Gastroesophageal sphincter (tissue), 3 donors: ENCODE results near the gene TENT5C.

Source experiments
- EP300 ChIP-seq: sonication (generic); formaldehyde crosslinking; IDR thresholded peaks from one replicate; pipeline ENCODE4 v1.6.1; 2017; ENCODE audit warnings: antibody characterized with exemption, mild to moderate bottlenecking
- POLR2A ChIP-seq, 2 donors: fragments of 450-650 bp; IDR thresholded peaks; one replicate each; pipeline ENCODE4 v1.6.1; 2017; ENCODE audit warnings: antibody characterized with exemption in 2 of 2, mild to moderate bottlenecking in 2 of 2, moderate library complexity in 1 of 2
- POLR2AphosphoS5 ChIP-seq: sonication (generic); formaldehyde crosslinking; IDR thresholded peaks from one replicate; pipeline ENCODE4 v1.6.1; 2017; ENCODE audit warnings: antibody characterized with exemption
- TF ChIP-seq, protein P1 (sequence below), 4 experiments: fragments of 200-600 bp in 2 of 4; fragments of 450-650 bp in 2 of 4; sonication (generic) in 1 of 4; IDR thresholded peaks; one replicate each; pipeline ENCODE4 v1.5.1; 2017 to 2019; ENCODE audit warnings: antibody characterized with exemption in 4 of 4, mild to moderate bottlenecking in 2 of 4, moderate library complexity in 2 of 4

DNA sequence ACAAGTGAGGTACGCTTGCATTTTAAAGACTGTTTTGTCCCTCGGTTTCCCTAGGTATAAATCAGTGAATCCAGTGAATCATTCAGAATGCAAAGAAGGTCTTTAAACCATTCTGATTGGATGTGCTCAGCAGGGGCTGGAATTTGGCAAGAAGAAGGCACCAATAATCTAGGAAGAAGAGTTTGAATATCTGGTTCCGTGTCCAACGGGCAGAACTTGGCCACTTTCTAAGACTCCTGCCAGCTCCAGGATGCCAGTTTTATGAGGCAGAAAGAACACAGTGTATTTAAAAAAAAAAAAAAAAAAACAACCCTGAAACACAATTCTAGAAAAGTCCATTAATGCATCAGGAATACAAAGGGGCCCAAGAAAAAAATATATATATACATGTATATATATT lies 3.0 kb upstream of the TENT5C start:
- no peak for TF ChIP-seq POLR2AphosphoS5
- TF ChIP-seq, protein P1, sequence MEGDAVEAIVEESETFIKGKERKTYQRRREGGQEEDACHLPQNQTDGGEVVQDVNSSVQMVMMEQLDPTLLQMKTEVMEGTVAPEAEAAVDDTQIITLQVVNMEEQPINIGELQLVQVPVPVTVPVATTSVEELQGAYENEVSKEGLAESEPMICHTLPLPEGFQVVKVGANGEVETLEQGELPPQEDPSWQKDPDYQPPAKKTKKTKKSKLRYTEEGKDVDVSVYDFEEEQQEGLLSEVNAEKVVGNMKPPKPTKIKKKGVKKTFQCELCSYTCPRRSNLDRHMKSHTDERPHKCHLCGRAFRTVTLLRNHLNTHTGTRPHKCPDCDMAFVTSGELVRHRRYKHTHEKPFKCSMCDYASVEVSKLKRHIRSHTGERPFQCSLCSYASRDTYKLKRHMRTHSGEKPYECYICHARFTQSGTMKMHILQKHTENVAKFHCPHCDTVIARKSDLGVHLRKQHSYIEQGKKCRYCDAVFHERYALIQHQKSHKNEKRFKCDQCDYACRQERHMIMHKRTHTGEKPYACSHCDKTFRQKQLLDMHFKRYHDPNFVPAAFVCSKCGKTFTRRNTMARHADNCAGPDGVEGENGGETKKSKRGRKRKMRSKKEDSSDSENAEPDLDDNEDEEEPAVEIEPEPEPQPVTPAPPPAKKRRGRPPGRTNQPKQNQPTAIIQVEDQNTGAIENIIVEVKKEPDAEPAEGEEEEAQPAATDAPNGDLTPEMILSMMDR (IDR thresholded peaks at IDR 0.05) = no peak
- TF ChIP-seq EP300 = no peak
- TF ChIP-seq POLR2A (IDR thresholded peaks at IDR 0.05) = no peak
